ENCODE measurements around the gene USH1C.

- no peak for TF ChIP-seq CTCF (IDR thresholded peaks at IDR 0.05)
- no peak for TF ChIP-seq POLR2A (IDR thresholded peaks at IDR 0.05)
Observed at GRCh38 chr11:17490232-17490631, 54.0 kb downstream of the USH1C start.

Measured in body of pancreas (tissue), 4 donors.